ENCODE data around the gene GNA12. TPM values are rescaled to one million over a fixed set of nuclear protein-coding genes. Genes with fewer than 3 reads are reported as not detected.

Gene GNA12
- polyA plus RNA-seq, 1 donor: 26.7 TPM

GRCh38 chr7:2779051-2779450 lies 65.1 kb downstream of the GNA12 start:
- DNase-seq: no peak
- WGBS (ENCODE audit: insufficient coverage, low lambda C conversion rate): no CpG with 5 or more reads among the region's 8 CpGs
- no peak overlapping the region for H3K27ac ChIP-seq (ENCODE audit: low read length)

GRCh38 chr7:2777898-2778535 lies 66.1 kb downstream of the GNA12 start:
- Histone ChIP-seq H3K4me3 (ENCODE audit: low read length) (no peak overlapping the region), H3K4me1 (ENCODE audit: control insufficient read depth, insufficient read depth, low read length) (no peaks in the 10 kb centered on the region), H3K36me3 (ENCODE audit: control insufficient read depth, insufficient read depth, low read length) (peaks cover 13% of the 10 kb centered on the region), H3K9me3 (ENCODE audit: control insufficient read depth, low read depth, low read length) (no peaks in the 10 kb centered on the region), H3K27ac (ENCODE audit: low read length) (no peak overlapping the region), H3K27me3 (ENCODE audit: control insufficient read depth, insufficient read depth, low read length) (no peaks in the 10 kb centered on the region)
- no peak for DNase-seq
- WGBS (ENCODE audit: insufficient coverage, low lambda C conversion rate): 94% methylated on average over 5 of the region's 8 CpGs

More at GRCh38 chr7:2779051-2779450, 65.1 kb downstream of the GNA12 start:
- Histone ChIP-seq H3K27me3 (ENCODE audit: control insufficient read depth, insufficient read depth, low read length) (no peaks in the 10 kb centered on the region), H3K9me3 (ENCODE audit: control insufficient read depth, low read depth, low read length) (no peaks in the 10 kb centered on the region), H3K4me1 (ENCODE audit: control insufficient read depth, insufficient read depth, low read length) (no peaks in the 10 kb centered on the region), H3K36me3 (ENCODE audit: control insufficient read depth, insufficient read depth, low read length) (peaks cover 15% of the 10 kb centered on the region), H3K4me3 (ENCODE audit: low read length) (no peak overlapping the region)

- H3K36me3 ChIP-seq (ENCODE audit: control insufficient read depth, insufficient read depth, low read length): peaks cover 13% of the 10 kb centered on the region
- no peaks in the 10 kb centered on the region for H3K9me3 ChIP-seq (ENCODE audit: control insufficient read depth, low read depth, low read length)
- no peak overlapping the region for H3K27ac ChIP-seq (ENCODE audit: low read length)
- H3K27me3 ChIP-seq (ENCODE audit: control insufficient read depth, insufficient read depth, low read length): no peaks in the 10 kb centered on the region
- no peak for DNase-seq
- H3K4me3 ChIP-seq (ENCODE audit: low read length): no peak overlapping the region
- H3K4me1 ChIP-seq (ENCODE audit: control insufficient read depth, insufficient read depth, low read length): no peaks in the 10 kb centered on the region
- no CpG with 5 or more reads among the region's 12 CpGs for WGBS (ENCODE audit: insufficient coverage, low lambda C conversion rate)
These were observed 67.7 kb downstream of the GNA12 start for GRCh38 chr7:2776401-2776800.

GRCh38 chr7:2775785-2776184 lies 68.3 kb downstream of the GNA12 start:
- no peaks in the 10 kb centered on the region for H3K27me3 ChIP-seq (ENCODE audit: control insufficient read depth, insufficient read depth, low read length)
- no peak overlapping the region for H3K27ac ChIP-seq (ENCODE audit: low read length)
- H3K36me3 ChIP-seq (ENCODE audit: control insufficient read depth, insufficient read depth, low read length): peaks cover 13% of the 10 kb centered on the region
- WGBS (ENCODE audit: insufficient coverage, low lambda C conversion rate): no CpG with 5 or more reads among the region's 4 CpGs
- H3K9me3 ChIP-seq (ENCODE audit: control insufficient read depth, low read depth, low read length): no peaks in the 10 kb centered on the region
- DNase-seq: no peak
- no peaks in the 10 kb centered on the region for H3K4me1 ChIP-seq (ENCODE audit: control insufficient read depth, insufficient read depth, low read length)
- no peak overlapping the region for H3K4me3 ChIP-seq (ENCODE audit: low read length)

GRCh38 chr7:2775376-2775775 lies 68.7 kb downstream of the GNA12 start:
- no CpG with 5 or more reads among the region's 14 CpGs for WGBS (ENCODE audit: insufficient coverage, low lambda C conversion rate)
- Histone ChIP-seq H3K4me1 (ENCODE audit: control insufficient read depth, insufficient read depth, low read length) (no peaks in the 10 kb centered on the region), H3K27ac (ENCODE audit: low read length) (no peak overlapping the region), H3K9me3 (ENCODE audit: control insufficient read depth, low read depth, low read length) (no peaks in the 10 kb centered on the region), H3K36me3 (ENCODE audit: control insufficient read depth, insufficient read depth, low read length) (peaks cover 13% of the 10 kb centered on the region), H3K4me3 (ENCODE audit: low read length) (no peak overlapping the region), H3K27me3 (ENCODE audit: control insufficient read depth, insufficient read depth, low read length) (no peaks in the 10 kb centered on the region)
- DNase-seq: no peak

- 67% methylated on average over 1 of the region's 7 CpGs for WGBS (ENCODE audit: insufficient coverage, low lambda C conversion rate)
- Histone ChIP-seq H3K9me3 (ENCODE audit: control insufficient read depth, low read depth, low read length) (no peaks in the 10 kb centered on the region), H3K27me3 (ENCODE audit: control insufficient read depth, insufficient read depth, low read length) (no peaks in the 10 kb centered on the region), H3K4me3 (ENCODE audit: low read length) (no peak overlapping the region), H3K4me1 (ENCODE audit: control insufficient read depth, insufficient read depth, low read length) (no peaks in the 10 kb centered on the region), H3K27ac (ENCODE audit: low read length) (no peak overlapping the region), H3K36me3 (ENCODE audit: control insufficient read depth, insufficient read depth, low read length) (peaks cover 13% of the 10 kb centered on the region)
- no peak for DNase-seq
These were observed 69.2 kb downstream of the GNA12 start for GRCh38 chr7:2774935-2775334.

- no peak overlapping the region for H3K27ac ChIP-seq (ENCODE audit: low read length)
- DNase-seq: no peak
- WGBS (ENCODE audit: insufficient coverage, low lambda C conversion rate): 92% methylated on average over 4 of the region's 6 CpGs
These were observed 69.8 kb downstream of the GNA12 start for GRCh38 chr7:2774280-2774679.

GRCh38 chr7:2773608-2774007 lies 70.5 kb downstream of the GNA12 start:
- no peak for DNase-seq
- WGBS (ENCODE audit: insufficient coverage, low lambda C conversion rate): no CpG with 5 or more reads among the region's 11 CpGs
- Histone ChIP-seq H3K4me1 (ENCODE audit: control insufficient read depth, insufficient read depth, low read length) (no peaks in the 10 kb centered on the region), H3K9me3 (ENCODE audit: control insufficient read depth, low read depth, low read length) (peaks cover 3% of the 10 kb centered on the region), H3K36me3 (ENCODE audit: control insufficient read depth, insufficient read depth, low read length) (peaks cover 13% of the 10 kb centered on the region), H3K27me3 (ENCODE audit: control insufficient read depth, insufficient read depth, low read length) (no peaks in the 10 kb centered on the region), H3K27ac (ENCODE audit: low read length) (no peak overlapping the region), H3K4me3 (ENCODE audit: low read length) (no peak overlapping the region)

More at GRCh38 chr7:2774280-2774679, 69.8 kb downstream of the GNA12 start:
- H3K9me3 ChIP-seq (ENCODE audit: control insufficient read depth, low read depth, low read length): peaks cover 3% of the 10 kb centered on the region
- H3K4me1 ChIP-seq (ENCODE audit: control insufficient read depth, insufficient read depth, low read length): no peaks in the 10 kb centered on the region
- peaks cover 13% of the 10 kb centered on the region for H3K36me3 ChIP-seq (ENCODE audit: control insufficient read depth, insufficient read depth, low read length)
- no peak overlapping the region for H3K4me3 ChIP-seq (ENCODE audit: low read length)
- H3K27me3 ChIP-seq (ENCODE audit: control insufficient read depth, insufficient read depth, low read length): no peaks in the 10 kb centered on the region

GRCh38 chr7:2771274-2771731 lies 72.8 kb downstream of the GNA12 start:
- H3K4me1 ChIP-seq (ENCODE audit: control insufficient read depth, insufficient read depth, low read length): no peaks in the 10 kb centered on the region
- no peak overlapping the region for H3K4me3 ChIP-seq (ENCODE audit: low read length)
- no peak overlapping the region for H3K27ac ChIP-seq (ENCODE audit: low read length)
- no CpG with 5 or more reads among the region's 6 CpGs for WGBS (ENCODE audit: insufficient coverage, low lambda C conversion rate)
- no peaks in the 10 kb centered on the region for H3K27me3 ChIP-seq (ENCODE audit: control insufficient read depth, insufficient read depth, low read length)
- DNase-seq: no peak
- peaks cover 6% of the 10 kb centered on the region for H3K36me3 ChIP-seq (ENCODE audit: control insufficient read depth, insufficient read depth, low read length)
- H3K9me3 ChIP-seq (ENCODE audit: control insufficient read depth, low read depth, low read length): peaks cover 3% of the 10 kb centered on the region

GRCh38 chr7:2764621-2765020 lies 79.5 kb downstream of the GNA12 start:
- no CpG with 5 or more reads among the region's 11 CpGs for WGBS (ENCODE audit: insufficient coverage, low lambda C conversion rate)

GRCh38 chr7:2763597-2763996 lies 80.5 kb downstream of the GNA12 start:
- peak overlapping the region; percentile 46 for H3K27ac ChIP-seq (ENCODE audit: low read length)
- peaks cover 3% of the 10 kb centered on the region for H3K36me3 ChIP-seq (ENCODE audit: control insufficient read depth, insufficient read depth, low read length)
- DNase-seq: no peak
- H3K9me3 ChIP-seq (ENCODE audit: control insufficient read depth, low read depth, low read length): peaks cover 3% of the 10 kb centered on the region
- H3K4me3 ChIP-seq (ENCODE audit: low read length): no peak overlapping the region
- no CpG with 5 or more reads among the region's 6 CpGs for whole genome bisulfite sequencing (ENCODE audit: insufficient coverage, low lambda C conversion rate)
- H3K27me3 ChIP-seq (ENCODE audit: control insufficient read depth, insufficient read depth, low read length): no peaks in the 10 kb centered on the region
- H3K4me1 ChIP-seq (ENCODE audit: control insufficient read depth, insufficient read depth, low read length): peaks cover 34% of the 10 kb centered on the region

More at GRCh38 chr7:2764621-2765020, 79.5 kb downstream of the GNA12 start:
- Histone ChIP-seq H3K27ac (ENCODE audit: low read length) (no peak overlapping the region), H3K36me3 (ENCODE audit: control insufficient read depth, insufficient read depth, low read length) (peaks cover 3% of the 10 kb centered on the region), H3K9me3 (ENCODE audit: control insufficient read depth, low read depth, low read length) (peaks cover 5% of the 10 kb centered on the region), H3K4me3 (ENCODE audit: low read length) (no peak overlapping the region), H3K4me1 (ENCODE audit: control insufficient read depth, insufficient read depth, low read length) (peaks cover 25% of the 10 kb centered on the region), H3K27me3 (ENCODE audit: control insufficient read depth, insufficient read depth, low read length) (no peaks in the 10 kb centered on the region)
- DNase-seq: no peak

All from large intestine (tissue), 3 donors.